Liver (tissue), 9 donors: ENCODE data around the gene SNX9. TPM values are rescaled to one million over a fixed set of nuclear protein-coding genes. Genes with fewer than 3 reads are reported as not detected.

ENCODE experiments used
- DNase-seq: peaks from one replicate; pipeline ENCODE4 v3.0.0-alpha.2; 2017; ENCODE audit warnings: low spot score
- H3K27ac ChIP-seq, 2 donors: one replicate each; pipeline ENCODE4 v1.7.0; 2013; ENCODE audit warnings: inconsistent platforms in 2 of 2, low read length in 2 of 2, control low read depth in 1 of 2, low read depth in 1 of 2, mild to moderate bottlenecking in 1 of 2
- H3K27me3 ChIP-seq, 4 donors: one replicate each; pipeline versions ENCODE4 v1.6.1 to v1.7.0; 2013; ENCODE audit warnings: low read length in 3 of 4, inconsistent platforms in 1 of 4, mild to moderate bottlenecking in 1 of 4, moderate library complexity in 1 of 4; ENCODE audit not compliant: control insufficient read depth in 4 of 4, insufficient read depth in 4 of 4
- H3K36me3 ChIP-seq, 4 donors: one replicate each; pipeline versions ENCODE4 v1.6.1 to v1.7.0; 2013; ENCODE audit warnings: low read length in 3 of 4, mild to moderate bottlenecking in 3 of 4, low read depth in 1 of 4, moderate library complexity in 1 of 4; ENCODE audit not compliant: control insufficient read depth in 4 of 4, insufficient read depth in 3 of 4
- H3K4me1 ChIP-seq, 4 donors: one replicate each; pipeline versions ENCODE4 v1.6.1 to v1.7.0; 2013; ENCODE audit warnings: low read length in 3 of 4, mild to moderate bottlenecking in 3 of 4, moderate library complexity in 1 of 4; ENCODE audit not compliant: control insufficient read depth in 4 of 4, insufficient read depth in 4 of 4
- H3K4me3 ChIP-seq, 3 donors: one replicate each; pipeline versions ENCODE4 v1.6.1 to v1.7.0; 2013; ENCODE audit warnings: low read length in 3 of 3, control low read depth in 1 of 3, low read depth in 1 of 3, mild to moderate bottlenecking in 1 of 3
- H3K9ac ChIP-seq, 2 donors: one replicate each; pipeline ENCODE4 v1.7.0; 2013; ENCODE audit warnings: low read length in 2 of 2, mild to moderate bottlenecking in 2 of 2, moderate library complexity in 2 of 2, control low read depth in 1 of 2, low read depth in 1 of 2
- H3K9me3 ChIP-seq, 4 donors: one replicate each; pipeline versions ENCODE4 v1.6.1 to v1.7.0; 2013; ENCODE audit warnings: low read length in 3 of 4; ENCODE audit not compliant: control insufficient read depth in 4 of 4
- EGR1 ChIP-seq, 2 donors: IDR thresholded peaks; 2 replicates each; pipeline ENCODE4 v1.6.1; 2016 to 2018; ENCODE audit warnings: antibody characterized with exemption in 2 of 2, low read depth in 2 of 2
- FOXA1 ChIP-seq: IDR thresholded peaks from 2 replicates; pipeline ENCODE4 v1.6.1; 2016; ENCODE audit warnings: antibody characterized with exemption
- FOXA2 ChIP-seq: IDR thresholded peaks from 2 replicates; pipeline ENCODE4 v1.6.1; 2016; ENCODE audit warnings: antibody characterized with exemption
- GABPA ChIP-seq, 2 donors: IDR thresholded peaks in 1 of 2; conservative IDR thresholded peaks in 1 of 2; 2 replicates each; pipeline ENCODE4 v1.6.1; 2016; ENCODE audit warnings: antibody characterized with exemption in 2 of 2, mild to moderate bottlenecking in 1 of 2, moderate library complexity in 1 of 2
- HNF4A ChIP-seq, 2 donors: conservative IDR thresholded peaks; 2 replicates each; pipeline ENCODE4 v1.6.1; 2016; ENCODE audit warnings: antibody characterized with exemption in 2 of 2, mild to moderate bottlenecking in 2 of 2
- HNF4G ChIP-seq: IDR thresholded peaks from 2 replicates; pipeline ENCODE4 v1.6.1; 2016; ENCODE audit warnings: antibody characterized with exemption
- JUND ChIP-seq, 2 donors: IDR thresholded peaks; 2 replicates each; pipeline ENCODE4 v1.6.1; 2016; ENCODE audit warnings: antibody characterized with exemption in 2 of 2
- NR2F2 ChIP-seq: IDR thresholded peaks from 2 replicates; pipeline ENCODE4 v1.6.1; 2016; ENCODE audit warnings: antibody characterized with exemption
- RAD21 ChIP-seq, 2 donors: IDR thresholded peaks; 2 replicates each; pipeline ENCODE4 v1.6.1; 2016; ENCODE audit warnings: antibody characterized with exemption in 2 of 2, mild to moderate bottlenecking in 2 of 2
- SP1 ChIP-seq: IDR thresholded peaks from 2 replicates; pipeline ENCODE4 v1.6.1; 2018; ENCODE audit warnings: antibody characterized with exemption, mild to moderate bottlenecking
- TAF1 ChIP-seq: conservative IDR thresholded peaks from 2 replicates; pipeline ENCODE4 v1.6.1; 2016; ENCODE audit warnings: antibody characterized with exemption, mild to moderate bottlenecking
- YY1 ChIP-seq: IDR thresholded peaks from 2 replicates; pipeline ENCODE4 v1.6.1; 2016; ENCODE audit warnings: antibody characterized with exemption, mild to moderate bottlenecking
- WGBS: extraction: QIAGEN DNeasy Blood & Tissue Kit; methylation state at CpG from one replicate; pipeline ENCODE4 v1.1.7; 2013; 5-methylcytosine and 5-hydroxymethylcytosine counted together
- polyA plus RNA-seq, 2 donors: library from polyadenylated mRNA; stranded (reverse) in 1 of 2; unstranded in 1 of 2; fragments of 200-250 nt in 1 of 2; fragments of >200 nt in 1 of 2; fragmentation: Nextera tagmentation in 1 of 2; extraction: Ambion mirVana in 1 of 2; gene quantifications; one replicate each; pipeline versions ENCODE4 v1.2.1 to v1.2.3, GENCODE V29; 2013 to 2015
- total RNA-seq, 2 donors: library from RNA; depleted of rRNA; stranded (reverse); fragments of >200 nt; gene quantifications; one replicate each; pipeline ENCODE4 v1.2.3, GENCODE V29; 2014
- TF ChIP-seq, protein P1 (sequence below): fragments of 150-350 bp; IDR thresholded peaks from 2 replicates; pipeline ENCODE4 v1.5.1; 2017; ENCODE audit warnings: improper control_type of control experiment, low read depth, low read length; ENCODE audit not compliant: missing input control
- TF ChIP-seq, protein P2 (sequence below): IDR thresholded peaks from 2 replicates; pipeline ENCODE4 v1.6.1; 2016; ENCODE audit warnings: antibody characterized with exemption
- TF ChIP-seq, protein P3 (sequence below): IDR thresholded peaks from 2 replicates; pipeline ENCODE4 v1.6.1; 2016; ENCODE audit warnings: antibody characterized with exemption
- TF ChIP-seq, protein P4 (sequence below): IDR thresholded peaks from 2 replicates; pipeline ENCODE4 v1.6.1; 2016; ENCODE audit warnings: antibody characterized with exemption, mild to moderate bottlenecking
- donor health status: healthy.
- donor health status: healthy.
- donor health status: healthy.
- donor health status: healthy.
- donor health status: healthy.

Gene SNX9
- total and polyA plus RNA-seq, 4 donors, result 16.4 to 31.0 (median 22.3) TPM

DNA sequence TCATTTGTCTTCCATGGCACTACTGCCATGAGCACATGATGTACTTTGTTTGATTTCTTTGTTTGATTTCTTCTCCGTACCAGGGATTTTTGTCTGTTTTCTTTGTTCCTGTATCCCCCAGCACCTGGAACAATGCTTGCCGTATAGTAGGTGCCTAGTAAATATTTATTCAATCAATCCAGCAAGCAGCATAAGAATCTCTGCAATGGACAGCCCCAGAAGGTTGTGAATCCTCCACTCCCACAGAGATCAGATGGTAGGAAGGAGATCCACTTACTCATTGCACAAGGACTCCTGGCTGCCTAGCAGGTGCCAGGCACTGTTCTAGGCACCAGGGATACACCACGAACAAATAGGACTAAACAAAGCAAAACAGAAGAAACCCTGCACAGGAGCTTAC lies 151.9 kb downstream of the SNX9 start (continued):
- TF ChIP-seq, protein P1, sequence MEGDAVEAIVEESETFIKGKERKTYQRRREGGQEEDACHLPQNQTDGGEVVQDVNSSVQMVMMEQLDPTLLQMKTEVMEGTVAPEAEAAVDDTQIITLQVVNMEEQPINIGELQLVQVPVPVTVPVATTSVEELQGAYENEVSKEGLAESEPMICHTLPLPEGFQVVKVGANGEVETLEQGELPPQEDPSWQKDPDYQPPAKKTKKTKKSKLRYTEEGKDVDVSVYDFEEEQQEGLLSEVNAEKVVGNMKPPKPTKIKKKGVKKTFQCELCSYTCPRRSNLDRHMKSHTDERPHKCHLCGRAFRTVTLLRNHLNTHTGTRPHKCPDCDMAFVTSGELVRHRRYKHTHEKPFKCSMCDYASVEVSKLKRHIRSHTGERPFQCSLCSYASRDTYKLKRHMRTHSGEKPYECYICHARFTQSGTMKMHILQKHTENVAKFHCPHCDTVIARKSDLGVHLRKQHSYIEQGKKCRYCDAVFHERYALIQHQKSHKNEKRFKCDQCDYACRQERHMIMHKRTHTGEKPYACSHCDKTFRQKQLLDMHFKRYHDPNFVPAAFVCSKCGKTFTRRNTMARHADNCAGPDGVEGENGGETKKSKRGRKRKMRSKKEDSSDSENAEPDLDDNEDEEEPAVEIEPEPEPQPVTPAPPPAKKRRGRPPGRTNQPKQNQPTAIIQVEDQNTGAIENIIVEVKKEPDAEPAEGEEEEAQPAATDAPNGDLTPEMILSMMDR, result no peak
- no peak for TF ChIP-seq YY1

DNA sequence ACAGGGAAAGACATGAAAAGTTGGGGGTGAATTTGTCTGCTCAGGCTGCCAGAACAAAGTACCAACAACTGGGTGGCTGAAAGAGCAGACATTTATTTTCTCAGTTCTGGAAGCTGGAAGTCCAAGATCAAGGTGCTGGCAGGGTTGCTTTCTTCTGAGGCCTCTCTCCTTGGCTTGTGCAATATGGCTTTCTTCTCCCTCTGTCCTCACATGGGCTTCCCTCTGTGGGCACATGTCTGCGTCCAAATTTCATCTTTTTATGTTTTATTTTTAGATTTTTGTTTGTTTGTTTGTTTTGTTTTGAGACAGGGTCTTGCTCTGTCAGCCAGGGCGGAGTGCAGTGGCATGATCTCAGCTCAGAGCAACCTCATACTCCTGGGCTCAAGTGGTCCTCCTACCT lies 152.4 kb downstream of the SNX9 start:
- WGBS, result 92% methylated on average over 2 of the region's 2 CpGs
- no peak for DNase-seq

More for the DNA sequence above, 152.4 kb downstream of the SNX9 start:
- Histone ChIP-seq H3K9ac (no peak overlapping the region), H3K27me3 (no peaks in the 10 kb centered on the region), H3K27ac (no peak overlapping the region), H3K4me3 (no peak overlapping the region), H3K36me3 (no peaks in the 10 kb centered on the region), H3K4me1 (no peaks in the 10 kb centered on the region), H3K9me3 (no peaks in the 10 kb centered on the region)
- TF ChIP-seq, protein P2, sequence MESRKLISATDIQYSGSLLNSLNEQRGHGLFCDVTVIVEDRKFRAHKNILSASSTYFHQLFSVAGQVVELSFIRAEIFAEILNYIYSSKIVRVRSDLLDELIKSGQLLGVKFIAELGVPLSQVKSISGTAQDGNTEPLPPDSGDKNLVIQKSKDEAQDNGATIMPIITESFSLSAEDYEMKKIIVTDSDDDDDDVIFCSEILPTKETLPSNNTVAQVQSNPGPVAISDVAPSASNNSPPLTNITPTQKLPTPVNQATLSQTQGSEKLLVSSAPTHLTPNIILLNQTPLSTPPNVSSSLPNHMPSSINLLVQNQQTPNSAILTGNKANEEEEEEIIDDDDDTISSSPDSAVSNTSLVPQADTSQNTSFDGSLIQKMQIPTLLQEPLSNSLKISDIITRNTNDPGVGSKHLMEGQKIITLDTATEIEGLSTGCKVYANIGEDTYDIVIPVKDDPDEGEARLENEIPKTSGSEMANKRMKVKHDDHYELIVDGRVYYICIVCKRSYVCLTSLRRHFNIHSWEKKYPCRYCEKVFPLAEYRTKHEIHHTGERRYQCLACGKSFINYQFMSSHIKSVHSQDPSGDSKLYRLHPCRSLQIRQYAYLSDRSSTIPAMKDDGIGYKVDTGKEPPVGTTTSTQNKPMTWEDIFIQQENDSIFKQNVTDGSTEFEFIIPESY, result no peak
- TF ChIP-seq TAF1 (no peak), FOXA1 (no peak), EGR1 (IDR thresholded peaks at IDR 0.05; ENCODE audit: low read depth in 2 of 2) (no peak), HNF4G (no peak), FOXA2 (no peak), HNF4A (conservative IDR thresholded peaks at IDR 0.05) (no peak), SP1 (no peak), NR2F2 (no peak), JUND (IDR thresholded peaks at IDR 0.05) (no peak), GABPA (IDR thresholded peaks at IDR 0.05 in 1 of 2, conservative IDR thresholded peaks at IDR 0.05 in 1 of 2) (no peak), YY1 (no peak), RAD21 (IDR thresholded peaks at IDR 0.05) (no peak)
- TF ChIP-seq, protein P3, sequence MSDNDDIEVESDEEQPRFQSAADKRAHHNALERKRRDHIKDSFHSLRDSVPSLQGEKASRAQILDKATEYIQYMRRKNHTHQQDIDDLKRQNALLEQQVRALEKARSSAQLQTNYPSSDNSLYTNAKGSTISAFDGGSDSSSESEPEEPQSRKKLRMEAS, result no peak
- TF ChIP-seq, protein P4, sequence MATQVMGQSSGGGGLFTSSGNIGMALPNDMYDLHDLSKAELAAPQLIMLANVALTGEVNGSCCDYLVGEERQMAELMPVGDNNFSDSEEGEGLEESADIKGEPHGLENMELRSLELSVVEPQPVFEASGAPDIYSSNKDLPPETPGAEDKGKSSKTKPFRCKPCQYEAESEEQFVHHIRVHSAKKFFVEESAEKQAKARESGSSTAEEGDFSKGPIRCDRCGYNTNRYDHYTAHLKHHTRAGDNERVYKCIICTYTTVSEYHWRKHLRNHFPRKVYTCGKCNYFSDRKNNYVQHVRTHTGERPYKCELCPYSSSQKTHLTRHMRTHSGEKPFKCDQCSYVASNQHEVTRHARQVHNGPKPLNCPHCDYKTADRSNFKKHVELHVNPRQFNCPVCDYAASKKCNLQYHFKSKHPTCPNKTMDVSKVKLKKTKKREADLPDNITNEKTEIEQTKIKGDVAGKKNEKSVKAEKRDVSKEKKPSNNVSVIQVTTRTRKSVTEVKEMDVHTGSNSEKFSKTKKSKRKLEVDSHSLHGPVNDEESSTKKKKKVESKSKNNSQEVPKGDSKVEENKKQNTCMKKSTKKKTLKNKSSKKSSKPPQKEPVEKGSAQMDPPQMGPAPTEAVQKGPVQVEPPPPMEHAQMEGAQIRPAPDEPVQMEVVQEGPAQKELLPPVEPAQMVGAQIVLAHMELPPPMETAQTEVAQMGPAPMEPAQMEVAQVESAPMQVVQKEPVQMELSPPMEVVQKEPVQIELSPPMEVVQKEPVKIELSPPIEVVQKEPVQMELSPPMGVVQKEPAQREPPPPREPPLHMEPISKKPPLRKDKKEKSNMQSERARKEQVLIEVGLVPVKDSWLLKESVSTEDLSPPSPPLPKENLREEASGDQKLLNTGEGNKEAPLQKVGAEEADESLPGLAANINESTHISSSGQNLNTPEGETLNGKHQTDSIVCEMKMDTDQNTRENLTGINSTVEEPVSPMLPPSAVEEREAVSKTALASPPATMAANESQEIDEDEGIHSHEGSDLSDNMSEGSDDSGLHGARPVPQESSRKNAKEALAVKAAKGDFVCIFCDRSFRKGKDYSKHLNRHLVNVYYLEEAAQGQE, result no peak
- TF ChIP-seq, protein P1, result no peak
